H1 (cell line): ENCODE measurements around the gene PUDP. TPM values are rescaled to one million over a fixed set of nuclear protein-coding genes. Genes with fewer than 3 reads are reported as not detected.

Experiments used
- CTCF ChIA-PET: fragments of 300-600 bp; sonication (Branson Sonifier 250); formaldehyde crosslinking; loops from one replicate; lab custom pipeline; 2021; ENCODE audit not compliant: partially characterized antibody; lab: Charles Lee
- POLR2A ChIA-PET: fragments of 300-600 bp; sonication (Branson Sonifier 250); formaldehyde crosslinking; loops from one replicate; lab custom pipeline; 2021; ENCODE audit warnings: inconsistent platforms; ENCODE audit not compliant: partially characterized antibody; lab: Charles Lee
- DNase-seq, 2 experiments: peaks; one replicate each; pipeline versions ENCODE4 v3.0.0 to v3.0.0-alpha.2; 2010 to 2022; ENCODE audit warnings: low spot score in 2 of 2, low read depth in 1 of 2, mixed read lengths in 1 of 2
- FAIRE-seq: peaks from 2 replicates; lab custom pipeline; 2011; peaks lifted over from hg19 to GRCh38; lab: Jason Lieb, UNC
- H2AFZ ChIP-seq: 2 replicates; pipeline ENCODE4 v1.8.1; 2012; ENCODE audit warnings: low read length, inconsistent platforms
- H2AK5ac ChIP-seq: 2 replicates; pipeline ENCODE4 v1.6.1; 2013; ENCODE audit warnings: low read depth, low read length
- H2BK120ac ChIP-seq: replicated peaks from 2 replicates; pipeline ENCODE3; 2013; ENCODE audit warnings: low read depth, low read length, inconsistent platforms
- H2BK12ac ChIP-seq: 2 replicates; pipeline ENCODE4 v1.6.1; 2013; ENCODE audit warnings: low read depth, low read length
- H2BK15ac ChIP-seq: 2 replicates; pipeline ENCODE4 v1.6.1; 2013; ENCODE audit warnings: low read length
- H2BK20ac ChIP-seq: 2 replicates; pipeline ENCODE4 v1.6.1; 2013; ENCODE audit warnings: low read length
- H2BK5ac ChIP-seq: 2 replicates; pipeline ENCODE4 v1.6.1; 2013; ENCODE audit warnings: low read depth, low read length
- H3K14ac ChIP-seq: 2 replicates; pipeline ENCODE4 v1.6.1; 2013; ENCODE audit warnings: inconsistent platforms; ENCODE audit not compliant: insufficient read length
- H3K18ac ChIP-seq: 2 replicates; pipeline ENCODE4 v1.6.1; 2013; ENCODE audit warnings: low read length; ENCODE audit errors: extremely low read depth
- H3K23ac ChIP-seq: 2 replicates; pipeline ENCODE4 v1.6.1; 2013; ENCODE audit warnings: inconsistent platforms; ENCODE audit not compliant: insufficient read length
- H3K23me2 ChIP-seq: 2 replicates; pipeline ENCODE4 v1.6.1; 2013; ENCODE audit warnings: low read depth, low read length
- H3K27ac ChIP-seq: 2 replicates; pipeline ENCODE4 v1.6.1; 2011; ENCODE audit warnings: low read depth, low read length, inconsistent platforms
- H3K27me3 ChIP-seq, 4 experiments: replicated peaks in 1 of 4; 1 replicate in 1 of 4; 2 replicates in 3 of 4; pipeline versions ENCODE4 v1.6.1 to v1.8.1; 2011 to 2013; ENCODE audit warnings: low read length in 3 of 4, mild to moderate bottlenecking in 3 of 4, inconsistent platforms in 2 of 4, mixed read lengths in 2 of 4, moderate library complexity in 1 of 4; ENCODE audit not compliant: control insufficient read depth in 3 of 4, insufficient read depth in 3 of 4; ENCODE audit errors: extremely low read depth in 1 of 4
- H3K36me3 ChIP-seq, 4 experiments: 2 replicates each; pipeline versions ENCODE4 v1.6.1 to v1.8.1; 2011 to 2013; ENCODE audit warnings: mild to moderate bottlenecking in 4 of 4, low read length in 3 of 4, moderate library complexity in 2 of 4, control low read depth in 1 of 4, inconsistent platforms in 1 of 4; ENCODE audit not compliant: insufficient read depth in 4 of 4, control insufficient read depth in 2 of 4
- H3K4ac ChIP-seq: replicated peaks from 2 replicates; pipeline ENCODE3; 2013; ENCODE audit warnings: low read length, low read depth, mixed read lengths, inconsistent platforms; ENCODE audit not compliant: insufficient read length
- H3K4me1 ChIP-seq, 4 experiments: replicated peaks in 1 of 4; 1 replicate in 1 of 4; 2 replicates in 3 of 4; pipeline versions ENCODE4 v1.6.1 to v1.8.1; 2011 to 2013; ENCODE audit warnings: low read length in 3 of 4, inconsistent platforms in 2 of 4, mixed read lengths in 1 of 4; ENCODE audit not compliant: insufficient read depth in 4 of 4, control insufficient read depth in 3 of 4
- H3K4me2 ChIP-seq, 2 experiments: 2 replicates each; pipeline versions ENCODE4 v1.6.1 to v1.8.1; 2011 to 2013; ENCODE audit warnings: low read depth in 2 of 2, low read length in 2 of 2, control low read depth in 1 of 2, inconsistent platforms in 1 of 2, mild to moderate bottlenecking in 1 of 2; ENCODE audit not compliant: insufficient read depth in 1 of 2
- H3K4me3 ChIP-seq, 4 experiments: fragments of 200-600, 300-600 bp in 1 of 4; sonication (generic), shearing (Covaris generic), sonication (Bioruptor Twin) in 1 of 4; 2 replicates each; pipeline versions ENCODE4 v1.5.1 to v1.8.1; 2011 to 2016; ENCODE audit warnings: low read length in 4 of 4, low read depth in 3 of 4, control low read depth in 2 of 4, inconsistent platforms in 2 of 4, mild to moderate bottlenecking in 2 of 4, mixed read lengths in 1 of 4, moderate library complexity in 1 of 4; ENCODE audit not compliant: insufficient read depth in 2 of 4; ENCODE audit errors: extremely low read depth in 1 of 4
- H3K56ac ChIP-seq: replicated peaks from 2 replicates; pipeline ENCODE3; 2013; ENCODE audit warnings: low read depth, mild to moderate bottlenecking, mixed read lengths, low read length, inconsistent platforms; ENCODE audit not compliant: insufficient read length
- H3K79me1 ChIP-seq: 2 replicates; pipeline ENCODE4 v1.6.1; 2013; ENCODE audit warnings: low read depth, low read length, control low read depth
- H3K79me2 ChIP-seq, 2 experiments: 2 replicates each; pipeline versions ENCODE4 v1.6.1 to v1.8.1; 2012 to 2013; ENCODE audit warnings: low read length in 2 of 2, mild to moderate bottlenecking in 2 of 2, inconsistent platforms in 1 of 2; ENCODE audit not compliant: insufficient read depth in 2 of 2, control insufficient read depth in 1 of 2
- H3K9ac ChIP-seq, 4 experiments: replicated peaks in 1 of 4; 1 replicate in 1 of 4; 2 replicates in 3 of 4; pipeline versions ENCODE4 v1.6.1 to v1.8.1; 2011 to 2013; ENCODE audit warnings: low read depth in 3 of 4, low read length in 3 of 4, control low read depth in 2 of 4, mild to moderate bottlenecking in 2 of 4, moderate library complexity in 2 of 4, inconsistent platforms in 1 of 4; ENCODE audit errors: extremely low read depth in 1 of 4
- H3K9me3 ChIP-seq, 2 experiments: 2 replicates each; pipeline versions ENCODE4 v1.6.1 to v1.8.1; 2012 to 2013; ENCODE audit warnings: mild to moderate bottlenecking in 2 of 2, moderate library complexity in 2 of 2, control low read depth in 1 of 2, inconsistent platforms in 1 of 2, low read depth in 1 of 2, low read length in 1 of 2, mixed read lengths in 1 of 2; ENCODE audit not compliant: insufficient read depth in 2 of 2
- H4K20me1 ChIP-seq, 2 experiments: replicated peaks in 1 of 2; 2 replicates each; pipeline versions ENCODE3 to v1.8.1; 2011 to 2013; ENCODE audit warnings: inconsistent platforms in 2 of 2, low read length in 2 of 2, mild to moderate bottlenecking in 1 of 2; ENCODE audit not compliant: insufficient read depth in 2 of 2, control insufficient read depth in 1 of 2
- H4K5ac ChIP-seq: 2 replicates; pipeline ENCODE4 v1.6.1; 2013; ENCODE audit warnings: low read length, low read depth, mixed read lengths, inconsistent platforms; ENCODE audit not compliant: insufficient read length
- H4K8ac ChIP-seq: 2 replicates; pipeline ENCODE4 v1.8.0; 2013; ENCODE audit warnings: mild to moderate bottlenecking, moderate library complexity, low read length, inconsistent platforms; ENCODE audit not compliant: insufficient read depth; ENCODE audit errors: extremely low read depth
- H4K91ac ChIP-seq: replicated peaks from 2 replicates; pipeline ENCODE3; 2013; ENCODE audit warnings: low read length, mixed read lengths, inconsistent platforms; ENCODE audit not compliant: insufficient read length
- ATF2 ChIP-seq: IDR thresholded peaks from 2 replicates; pipeline ENCODE4 v1.6.1; 2012; ENCODE audit warnings: low read length, inconsistent platforms
- BCL11A ChIP-seq, 2 experiments: IDR thresholded peaks; one replicate each; pipeline ENCODE4 v1.6.1; 2011; ENCODE audit warnings: low read depth in 2 of 2, low read length in 2 of 2, mild to moderate bottlenecking in 2 of 2
- GABPA ChIP-seq: IDR thresholded peaks from 2 replicates; pipeline ENCODE4 v1.6.1; 2011; ENCODE audit warnings: mild to moderate bottlenecking, low read length, moderate library complexity, borderline replicate concordance; ENCODE audit not compliant: insufficient read depth
- HDAC2 ChIP-seq, 2 experiments: fragments of 300-600 bp in 1 of 2; sonication (generic) in 1 of 2; IDR thresholded peaks; 2 replicates each; pipeline ENCODE4 v1.6.1; 2011 to 2012; ENCODE audit warnings: low read depth in 2 of 2, low read length in 2 of 2, mild to moderate bottlenecking in 2 of 2, moderate library complexity in 2 of 2, borderline replicate concordance in 1 of 2, inconsistent platforms in 1 of 2
- MAFK ChIP-seq: IDR thresholded peaks from 2 replicates; pipeline ENCODE4 v1.6.1; 2012; ENCODE audit warnings: low read depth, mild to moderate bottlenecking, improper control_type of control experiment, low read length
- NRF1 ChIP-seq: IDR thresholded peaks from 2 replicates; pipeline ENCODE4 v1.6.1; 2011; ENCODE audit warnings: mild to moderate bottlenecking, low read depth, low read length, improper control_type of control experiment
- PHF8 ChIP-seq: fragments of 200-600 bp; sonication (generic); conservative IDR thresholded peaks from 2 replicates; pipeline ENCODE4 v1.7.1; 2012; ENCODE audit warnings: low read depth, mild to moderate bottlenecking, inconsistent platforms, low read length, moderate library complexity
- RFX5 ChIP-seq: IDR thresholded peaks from 2 replicates; pipeline ENCODE4 v1.6.1; 2011; ENCODE audit warnings: low read depth, low read length, improper control_type of control experiment, borderline replicate concordance
- SAP30 ChIP-seq: fragments of 300-600 bp; sonication (generic); IDR thresholded peaks from 2 replicates; pipeline ENCODE4 v1.7.1; 2012; ENCODE audit warnings: low read length, moderate library complexity, mild to moderate bottlenecking, inconsistent platforms; ENCODE audit not compliant: insufficient read depth, insufficient replicate concordance
- SIX5 ChIP-seq: IDR thresholded peaks from 2 replicates; pipeline ENCODE4 v1.6.1; 2011; ENCODE audit warnings: mild to moderate bottlenecking, low read depth, low read length
- SP4 ChIP-seq: IDR thresholded peaks from 2 replicates; pipeline ENCODE4 v1.6.1; 2012; ENCODE audit warnings: low read length, inconsistent platforms
- TEAD4 ChIP-seq: IDR thresholded peaks from 2 replicates; pipeline ENCODE4 v1.6.1; 2012; ENCODE audit warnings: low read depth, low read length, inconsistent platforms, mixed read lengths
- ZNF274 ChIP-seq: IDR thresholded peaks from 2 replicates; pipeline ENCODE4 v1.7.0; 2012; ENCODE audit warnings: low read length, borderline replicate concordance; ENCODE audit errors: extremely low read depth
- WGBS, 2 experiments: shearing (Covaris generic) in 1 of 2; methylation state at CpG; one replicate each; pipeline versions ENCODE4 v1.1.6 to v1.1.7; 2013 to 2015; ENCODE audit warnings: low lambda C conversion rate in 2 of 2, mixed read lengths in 2 of 2, inconsistent platforms in 1 of 2, low coverage in 1 of 2, missing lambda C conversion rate in 1 of 2; ENCODE audit not compliant: insufficient replicate concordance in 2 of 2, insufficient coverage in 1 of 2, insufficient read length in 1 of 2; ENCODE audit errors: extremely low coverage in 1 of 2, missing lambda C conversion rate in 1 of 2; 5-methylcytosine and 5-hydroxymethylcytosine counted together
- polyA plus RNA-seq, 7 experiments: library from polyadenylated mRNA; depleted of rRNA in 3 of 7; stranded (reverse) in 5 of 7; unstranded in 2 of 7; fragments of >200 nt in 5 of 7; fragments of 200-250 nt in 2 of 7; gene quantifications; 1 replicate in 5 of 7; 2 replicates in 1 of 7; 4 replicates in 1 of 7; pipeline versions ENCODE4 v1.2.1 to v1.2.3, GENCODE V29; 2011 to 2013; ENCODE audit warnings: missing spikeins in 2 of 7, mixed read lengths in 2 of 7
- total RNA-seq: library from RNA; stranded (reverse); fragmentation: NEBNext Ultra II Directional; extraction: Animal tissue kit (Norgen Biotek cat#: 25700); gene quantifications from 2 replicates; pipeline ENCODE4 v1.2.1, GENCODE V29; 2021

PUDP gene
- total and polyA plus RNA-seq, 2 of the 8 experiments (the other 6 are each of a cell fraction or from before 2014, with no cell fraction given): 27.2 to 30.2 TPM

- POLR2A ChIA-PET: no interaction called here
- H3K18ac ChIP-seq: no peak overlapping the region
- H4K8ac ChIP-seq: no peak overlapping the region
- DNase-seq (no peak), FAIRE-seq (no peak)
- WGBS, 2 experiments: 82% methylated on average over 2 of the region's 2 CpGs; no CpG with 5 or more reads in 1 of the 2 experiments
- no peak overlapping the region for H4K5ac ChIP-seq
- no peak overlapping the region for H3K27ac ChIP-seq
- no peak overlapping the region for H4K91ac ChIP-seq
- no peaks in the 10 kb centered on the region for H4K20me1 ChIP-seq
- no peaks in the 10 kb centered on the region for H3K79me2 ChIP-seq
- H3K23ac ChIP-seq: no peak overlapping the region
- no peak overlapping the region for H2BK20ac ChIP-seq
- H3K36me3 ChIP-seq: peaks cover 0 to 3% (median 0%) of the 10 kb centered on the region in 4 experiments; a peak in 1 of 8 replicates
- no peak overlapping the region for H2BK120ac ChIP-seq
- H2BK12ac ChIP-seq: no peak overlapping the region
- H3K4me1 ChIP-seq: no peaks in the 10 kb centered on the region
- H3K9me3 ChIP-seq: peaks cover 0 to 2% of the 10 kb centered on the region in 2 experiments; a peak in 2 of 4 replicates
- CTCF ChIA-PET: no interaction called here
- no peaks in the 10 kb centered on the region for H3K23me2 ChIP-seq
- no peak overlapping the region for H3K4ac ChIP-seq
- H3K9ac ChIP-seq: no peak overlapping the region
- H2AK5ac ChIP-seq: no peak overlapping the region
- H3K4me2 ChIP-seq: no peak overlapping the region
- no peaks in the 10 kb centered on the region for H3K27me3 ChIP-seq
- no peak overlapping the region for H2AFZ ChIP-seq
- no peak overlapping the region for H3K56ac ChIP-seq
- no peak overlapping the region for H3K14ac ChIP-seq
- no peaks in the 10 kb centered on the region for H3K79me1 ChIP-seq
- H3K4me3 ChIP-seq: no peak overlapping the region
- no peak overlapping the region for H2BK5ac ChIP-seq
- no peak overlapping the region for H2BK15ac ChIP-seq
- no peak for TF ChIP-seq MAFK
- TF ChIP-seq HDAC2 (IDR thresholded peaks at IDR 0.05; ENCODE audit: borderline replicate concordance in 1 of 2, low read depth in 2 of 2, low read length in 2 of 2): no peak
- TF ChIP-seq ATF2: no peak
- no peak for TF ChIP-seq NRF1
- TF ChIP-seq SIX5: no peak
- TF ChIP-seq TEAD4: no peak
- TF ChIP-seq RFX5: no peak
- no peak for TF ChIP-seq GABPA
- TF ChIP-seq SAP30: no peak
- no peak for TF ChIP-seq SP4
- no peak for TF ChIP-seq PHF8
- TF ChIP-seq ZNF274: no peak
- TF ChIP-seq BCL11A (IDR thresholded peaks at IDR 0.05; ENCODE audit: low read depth in 2 of 2, low read length in 2 of 2): no peak
Measured at GRCh38 chrX:7061429-7061828, 86.5 kb downstream of the PUDP start.
